HFFc6 (cell line): Measurements from ENCODE around the gene MLH3. TPM values are rescaled to one million over a fixed set of nuclear protein-coding genes. Genes with fewer than 3 reads are reported as not detected.

Source experiments
- DNase-seq: peaks from one replicate; pipeline ENCODE4 v3.0.0-alpha.2; 2018
- H3K27ac Mint-ChIP-seq: 2 replicates; pipeline ENCODE4 v1.8.0; 2020; ENCODE audit warnings: mild to moderate bottlenecking, mixed read lengths
- H3K27me3 Mint-ChIP-seq: 2 replicates; pipeline ENCODE4 v1.8.0; 2021; ENCODE audit warnings: mild to moderate bottlenecking, moderate library complexity, mixed read lengths; ENCODE audit not compliant: insufficient read depth
- H3K36me3 Mint-ChIP-seq: 2 replicates; pipeline ENCODE4 v1.8.0; 2021; ENCODE audit warnings: low read depth, mixed read lengths
- H3K4me1 Mint-ChIP-seq: 2 replicates; pipeline ENCODE4 v1.8.0; 2020; ENCODE audit warnings: low read depth, mixed read lengths
- H3K4me3 Mint-ChIP-seq: 2 replicates; pipeline ENCODE4 v1.8.0; 2020; ENCODE audit warnings: mild to moderate bottlenecking, moderate library complexity, mixed read lengths
- H3K9me3 Mint-ChIP-seq: 2 replicates; pipeline ENCODE4 v1.8.0; 2020; ENCODE audit warnings: mild to moderate bottlenecking, mixed read lengths
- total RNA-seq, 6 experiments: library from RNA; stranded (reverse); fragmentation: NEBNext Ultra II Directional; extraction: Animal tissue kit (Norgen Biotek cat#: 25700); gene quantifications; 2 replicates in 1 of 6; 3 replicates in 5 of 6; pipeline ENCODE4 v1.2.3, GENCODE V29; 2021
- TF ChIP-seq, protein P1 (sequence below): fragments of 200-600 bp; sonication (generic); IDR thresholded peaks from 2 replicates; pipeline ENCODE4 v1.5.0; 2021; ENCODE audit warnings: antibody characterized with exemption, mild to moderate bottlenecking

The MLH3 gene
- total RNA-seq, 6 experiments from 2014 or later = 5.4 to 11.6 (median 7.6) TPM

DNA sequence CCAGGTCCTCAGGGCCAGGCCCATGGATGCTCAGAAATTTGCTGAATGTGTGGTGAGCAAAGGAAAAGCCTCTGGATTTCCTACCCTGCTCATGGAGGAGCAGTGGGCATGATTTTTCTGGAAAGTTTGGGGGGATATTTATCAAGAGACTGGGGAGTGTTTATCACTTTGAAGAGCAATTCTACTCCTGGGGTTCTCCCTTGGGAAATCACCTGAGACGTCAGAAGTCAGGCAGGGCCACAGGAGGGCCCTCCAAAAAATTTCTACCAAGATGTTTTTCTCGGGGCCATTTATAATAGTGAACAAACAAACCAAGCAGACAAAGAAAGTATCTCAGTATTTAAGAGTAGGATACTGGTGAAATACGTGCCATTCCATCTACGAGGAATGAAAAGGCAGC lies 68.6 kb downstream of the MLH3 start:
- Mint-ChIP-seq H3K4me3 (no peak overlapping the region), H3K36me3 (no peaks in the 10 kb centered on the region), H3K9me3 (no peaks in the 10 kb centered on the region), H3K4me1 (peaks cover 47% of the 10 kb centered on the region), H3K27me3 (no peaks in the 10 kb centered on the region), H3K27ac (no peak overlapping the region)
- TF ChIP-seq, protein P1, sequence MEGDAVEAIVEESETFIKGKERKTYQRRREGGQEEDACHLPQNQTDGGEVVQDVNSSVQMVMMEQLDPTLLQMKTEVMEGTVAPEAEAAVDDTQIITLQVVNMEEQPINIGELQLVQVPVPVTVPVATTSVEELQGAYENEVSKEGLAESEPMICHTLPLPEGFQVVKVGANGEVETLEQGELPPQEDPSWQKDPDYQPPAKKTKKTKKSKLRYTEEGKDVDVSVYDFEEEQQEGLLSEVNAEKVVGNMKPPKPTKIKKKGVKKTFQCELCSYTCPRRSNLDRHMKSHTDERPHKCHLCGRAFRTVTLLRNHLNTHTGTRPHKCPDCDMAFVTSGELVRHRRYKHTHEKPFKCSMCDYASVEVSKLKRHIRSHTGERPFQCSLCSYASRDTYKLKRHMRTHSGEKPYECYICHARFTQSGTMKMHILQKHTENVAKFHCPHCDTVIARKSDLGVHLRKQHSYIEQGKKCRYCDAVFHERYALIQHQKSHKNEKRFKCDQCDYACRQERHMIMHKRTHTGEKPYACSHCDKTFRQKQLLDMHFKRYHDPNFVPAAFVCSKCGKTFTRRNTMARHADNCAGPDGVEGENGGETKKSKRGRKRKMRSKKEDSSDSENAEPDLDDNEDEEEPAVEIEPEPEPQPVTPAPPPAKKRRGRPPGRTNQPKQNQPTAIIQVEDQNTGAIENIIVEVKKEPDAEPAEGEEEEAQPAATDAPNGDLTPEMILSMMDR = no peak
- no peak for DNase-seq

DNA sequence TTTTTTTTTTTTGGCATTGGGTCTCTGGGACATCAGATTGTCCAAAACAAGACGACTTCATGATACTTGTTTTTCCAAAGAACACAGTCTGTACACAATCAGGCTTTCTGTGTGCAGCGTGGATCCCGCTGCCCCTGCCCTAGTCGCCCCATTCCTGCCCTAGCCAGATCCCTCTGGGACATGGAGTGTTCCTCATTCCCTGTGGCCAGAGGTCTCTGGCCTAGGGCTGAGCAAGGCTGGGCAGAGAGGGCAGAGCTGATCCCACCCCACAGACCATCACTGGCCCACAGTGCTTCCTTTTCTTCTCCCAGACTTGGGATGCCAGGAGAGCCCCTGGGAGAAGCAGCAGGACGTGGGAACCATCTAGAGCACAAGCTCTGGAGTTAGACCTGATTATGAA lies 69.4 kb downstream of the MLH3 start:
- Mint-ChIP-seq H3K4me1 (peaks cover 43% of the 10 kb centered on the region), H3K27ac (peak overlapping the region; percentile 72; the same call in 1 of the 2 replicates), H3K4me3 (no peak overlapping the region; the same call in 1 of the 2 replicates), H3K9me3 (no peaks in the 10 kb centered on the region), H3K27me3 (no peaks in the 10 kb centered on the region), H3K36me3 (no peaks in the 10 kb centered on the region)
- no peak for DNase-seq
- TF ChIP-seq, protein P1 = no peak

DNA sequence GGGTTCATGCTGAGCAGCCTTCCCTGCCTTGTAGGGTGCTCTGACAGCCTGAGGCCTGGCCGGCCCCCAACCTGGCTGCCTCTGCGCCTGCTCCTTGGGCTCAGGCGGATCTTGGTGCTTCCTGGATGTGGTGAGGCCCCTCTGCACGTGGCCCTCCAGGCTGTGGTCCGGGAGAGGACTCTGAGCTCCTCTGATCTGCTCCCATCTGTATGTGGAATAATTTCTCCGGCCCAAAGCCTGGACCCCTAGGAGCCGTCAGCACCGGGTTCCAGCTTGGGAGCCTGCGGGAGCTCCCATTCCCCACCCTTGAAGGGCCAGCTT lies 69.8 kb downstream of the MLH3 start:
- H3K27ac Mint-ChIP-seq = peak overlapping the region; percentile 72
- no peak for DNase-seq
- H3K27me3 Mint-ChIP-seq = peaks cover 2% of the 10 kb centered on the region; the same call in 1 of the 2 replicates
- H3K36me3 Mint-ChIP-seq = no peaks in the 10 kb centered on the region
- TF ChIP-seq, protein P1 = no peak
- H3K4me1 Mint-ChIP-seq = peaks cover 43% of the 10 kb centered on the region
- no peak overlapping the region; the same call in 1 of the 2 replicates for H3K4me3 Mint-ChIP-seq
- no peaks in the 10 kb centered on the region for H3K9me3 Mint-ChIP-seq

DNA sequence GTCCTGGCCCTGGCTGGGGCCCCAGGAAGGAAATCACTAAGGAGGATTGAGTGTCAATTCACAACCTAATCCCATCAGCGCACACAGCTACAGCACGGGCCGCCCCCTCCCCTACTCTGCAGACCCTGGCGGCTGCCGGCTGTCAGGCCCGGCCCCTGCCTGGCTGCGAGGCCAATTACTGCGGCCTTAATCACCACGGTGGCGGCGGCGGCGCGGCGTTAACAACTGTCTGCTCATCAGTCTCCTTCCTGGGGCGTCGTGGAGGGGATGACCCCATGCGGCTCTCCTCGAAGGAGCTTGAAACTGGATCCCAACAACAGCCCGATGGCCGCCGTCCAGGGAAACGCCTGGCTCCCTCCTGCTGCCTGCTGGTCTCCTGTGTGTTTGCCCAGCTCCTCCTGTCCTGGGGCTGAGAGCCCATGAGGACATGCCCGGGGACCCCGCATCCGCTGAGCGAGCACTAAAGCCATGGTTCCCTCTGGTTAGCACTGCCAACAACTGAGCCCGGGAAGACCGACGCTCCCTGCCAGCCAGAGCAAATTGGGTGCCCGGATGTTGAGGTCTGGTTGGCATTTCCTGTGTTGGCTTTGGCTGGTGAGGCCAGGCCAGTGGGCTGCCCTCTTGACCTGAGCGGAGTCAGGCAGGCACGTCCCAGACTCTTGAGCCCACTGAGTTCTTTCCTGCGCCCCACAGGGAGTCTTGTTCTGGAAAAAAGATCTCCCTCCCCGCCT lies 70.4 kb downstream of the MLH3 start:
- Mint-ChIP-seq H3K27me3 (peaks cover 2% of the 10 kb centered on the region; the same call in 1 of the 2 replicates), H3K9me3 (no peaks in the 10 kb centered on the region), H3K27ac (peak overlapping the region; percentile 72), H3K36me3 (no peaks in the 10 kb centered on the region), H3K4me3 (peak overlapping the region; percentile 29; the same call in 1 of the 2 replicates), H3K4me1 (peaks cover 43% of the 10 kb centered on the region)
- TF ChIP-seq, protein P1 = no peak
- DNase-seq = no peak

DNA sequence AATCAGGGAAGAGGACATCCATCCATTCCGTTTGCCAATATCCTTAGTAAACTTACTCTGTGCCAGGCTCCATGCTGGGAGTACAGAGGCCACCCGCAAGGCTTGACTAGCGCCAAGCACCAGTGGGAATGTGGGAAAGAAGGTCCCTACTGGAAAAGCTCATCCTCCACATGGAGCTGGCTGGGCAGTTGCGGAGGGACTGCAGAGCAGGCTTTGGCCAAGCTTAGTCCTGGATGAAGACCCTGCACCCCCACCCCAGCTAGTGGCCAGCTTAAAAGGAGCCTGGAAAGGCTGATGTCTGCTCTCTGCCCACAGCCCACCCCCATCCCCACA lies 70.9 kb downstream of the MLH3 start:
- Mint-ChIP-seq H3K27ac (no peak overlapping the region; the same call in 1 of the 2 replicates), H3K4me1 (peaks cover 43% of the 10 kb centered on the region), H3K4me3 (no peak overlapping the region)

More for the DNA sequence above, 70.9 kb downstream of the MLH3 start:
- Mint-ChIP-seq H3K9me3 (no peaks in the 10 kb centered on the region), H3K36me3 (no peaks in the 10 kb centered on the region), H3K27me3 (peaks cover 3% of the 10 kb centered on the region; the same call in 1 of the 2 replicates)
- TF ChIP-seq, protein P1 = no peak
- no peak for DNase-seq
